Activated CD8-positive, alpha-beta memory T cell treated with anti-CD3 and anti-CD28 coated beads for 4 hours (primary cell): ENCODE measurements around the gene TMEM167A.
"Not testable (repeated sequence)": the region's sequence is repeated elsewhere in the genome, so short reads cannot be mapped to it uniquely, and the experiment has no call there.

Experiments
- DNase-seq, 2 donors: peaks; one replicate each; pipeline ENCODE4 v3.0.0-alpha.2; 2020; ENCODE audit warnings: low read depth in 2 of 2

Gene TMEM167A

GRCh38 chr5:83090169-83090568 is 13.0 kb upstream of the TMEM167A start:
- DNase-seq = no peak

GRCh38 chr5:83085106-83085505 is 7.9 kb upstream of the TMEM167A start:
- DNase-seq = no peak

DNA sequence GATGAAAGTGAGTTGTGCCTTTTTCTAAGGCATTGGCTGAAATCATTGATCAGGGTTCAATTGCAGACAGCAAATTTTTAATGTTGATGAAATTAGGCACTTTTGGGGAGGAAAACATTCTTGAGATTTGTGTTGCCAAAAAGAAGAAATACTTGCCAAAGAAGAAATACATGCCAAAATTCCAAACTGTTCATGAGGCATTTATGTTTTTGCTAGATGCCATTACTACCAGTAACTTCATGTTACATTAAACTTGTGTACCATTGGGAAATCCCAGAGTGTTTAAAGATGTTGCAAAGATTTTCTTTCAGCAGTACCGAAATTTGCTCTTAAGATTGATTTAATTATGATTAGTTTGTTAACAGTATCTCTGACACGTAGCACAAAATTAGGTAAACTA is 7.1 kb upstream of the TMEM167A start:
- DNase-seq = no peak

GRCh38 chr5:83082750-83083149 is 5.6 kb upstream of the TMEM167A start:
- DNase-seq = no peak

DNA sequence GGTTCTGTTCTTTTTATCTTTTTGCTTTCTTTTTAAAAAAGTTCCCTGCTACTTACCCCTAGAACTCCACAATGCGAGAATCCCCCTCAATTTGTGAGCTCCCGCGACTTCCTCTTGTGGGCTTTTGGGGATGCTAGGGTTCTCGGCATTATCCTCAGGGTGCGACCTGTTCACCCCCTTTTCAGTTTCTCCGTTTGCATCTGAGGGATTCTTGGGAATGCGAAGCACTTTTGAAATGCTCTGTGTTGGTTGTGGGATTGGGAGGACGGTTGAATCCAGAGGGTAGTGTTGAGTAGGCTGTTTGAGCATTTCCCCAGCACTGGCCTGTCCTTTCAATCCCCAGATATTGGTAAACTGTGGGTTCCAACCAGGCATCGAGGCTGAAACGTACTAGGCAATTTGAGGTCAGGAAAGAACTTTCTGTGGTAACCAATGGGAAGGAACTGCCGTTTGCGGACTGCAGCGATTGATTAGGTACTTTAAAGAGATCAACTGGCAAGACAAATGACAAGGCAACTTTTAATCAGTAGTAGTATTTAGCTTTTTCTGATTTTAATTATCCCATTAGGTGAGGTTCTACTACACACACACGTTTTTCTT is 568 bp upstream of the TMEM167A start:
- DNase-seq = no peak

GRCh38 chr5:83072966-83073365 is 4.2 kb downstream of the TMEM167A start:
- no peak for DNase-seq

- no peak for DNase-seq
Observed at GRCh38 chr5:83071286-83072051, 5.7 kb downstream of the TMEM167A start.

DNA sequence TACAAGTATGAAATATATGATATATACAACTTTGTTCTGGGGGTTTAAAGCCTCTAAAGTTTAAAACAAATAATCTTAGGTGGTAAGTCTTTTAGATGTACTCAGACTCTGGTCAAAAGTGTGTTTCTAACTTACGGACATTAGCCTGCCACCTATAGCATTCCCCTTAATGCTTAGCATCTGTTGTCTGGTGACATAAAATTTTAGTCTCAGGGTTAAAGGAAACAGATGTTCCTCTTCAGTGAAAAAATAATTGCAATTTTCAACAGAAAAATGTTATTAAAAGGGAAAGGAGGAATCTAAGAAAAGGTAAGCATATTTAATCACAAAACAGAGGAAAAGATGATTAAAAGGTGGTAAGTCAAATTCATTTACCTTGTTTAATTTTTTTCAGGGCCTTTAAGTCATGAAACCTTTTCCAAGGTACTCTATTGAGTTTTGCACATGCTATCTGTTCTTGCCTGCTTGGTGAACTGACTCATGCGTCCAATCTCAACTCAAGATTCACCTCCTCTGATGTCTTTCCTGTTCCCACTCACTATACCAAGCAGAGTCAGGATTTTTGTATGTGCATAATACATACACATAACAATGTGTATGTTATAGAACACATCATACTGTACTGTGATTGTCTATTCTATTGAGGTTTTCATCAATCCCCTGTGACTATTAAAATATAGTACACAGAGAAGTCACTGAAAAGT is 7.9 kb downstream of the TMEM167A start:
- DNase-seq = no peak

DNA sequence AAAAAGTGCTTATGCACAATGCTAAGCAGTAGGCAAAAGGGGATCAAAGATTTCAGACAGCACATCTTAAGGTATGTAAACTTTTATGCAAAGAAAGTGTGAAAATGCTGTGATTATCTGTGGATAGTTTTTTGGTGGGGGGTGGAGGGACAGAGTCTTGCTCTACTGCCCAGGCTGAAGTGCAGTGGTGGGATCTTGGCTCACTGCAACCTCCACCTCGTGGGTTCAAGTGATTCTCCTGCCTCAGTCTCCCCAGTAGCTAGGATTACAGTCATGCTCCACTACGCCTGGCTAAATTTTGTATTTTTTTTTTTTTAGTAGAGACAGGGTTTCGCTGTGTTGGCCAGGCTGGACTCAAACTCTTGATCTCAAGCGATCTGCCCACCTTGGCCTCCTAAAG is 9.8 kb downstream of the TMEM167A start:
- not testable (repeated sequence) for DNase-seq

DNA sequence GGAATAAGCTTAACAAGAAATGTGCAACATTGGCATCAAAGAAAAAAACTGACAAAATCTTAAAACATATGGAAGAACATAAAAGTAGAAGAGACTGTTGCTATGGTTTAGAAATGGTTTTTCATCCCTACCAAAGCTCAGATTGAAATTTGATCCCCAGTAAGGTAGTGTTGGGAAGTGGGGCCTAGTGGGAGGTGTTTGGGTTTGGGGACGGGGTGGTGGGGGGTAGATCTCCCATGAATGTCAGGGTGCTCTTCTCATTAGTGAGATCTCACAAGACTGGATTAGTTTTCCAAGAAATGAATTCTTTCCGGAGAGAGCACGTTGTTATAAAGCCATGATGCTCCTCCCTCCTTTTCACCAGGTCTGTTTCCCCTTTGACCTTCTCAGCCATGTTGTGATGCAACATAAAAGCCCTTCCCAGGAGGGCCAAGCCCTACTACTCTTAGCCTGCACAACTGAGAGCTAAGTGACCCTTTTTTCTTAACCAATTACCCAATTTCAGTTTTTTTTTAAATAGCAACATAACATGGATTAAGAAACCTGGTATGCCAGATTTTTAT is 10.6 kb downstream of the TMEM167A start:
- DNase-seq = no peak

- no peak for DNase-seq
Observed at GRCh38 chr5:83059341-83059740, 17.9 kb downstream of the TMEM167A start.

DNA sequence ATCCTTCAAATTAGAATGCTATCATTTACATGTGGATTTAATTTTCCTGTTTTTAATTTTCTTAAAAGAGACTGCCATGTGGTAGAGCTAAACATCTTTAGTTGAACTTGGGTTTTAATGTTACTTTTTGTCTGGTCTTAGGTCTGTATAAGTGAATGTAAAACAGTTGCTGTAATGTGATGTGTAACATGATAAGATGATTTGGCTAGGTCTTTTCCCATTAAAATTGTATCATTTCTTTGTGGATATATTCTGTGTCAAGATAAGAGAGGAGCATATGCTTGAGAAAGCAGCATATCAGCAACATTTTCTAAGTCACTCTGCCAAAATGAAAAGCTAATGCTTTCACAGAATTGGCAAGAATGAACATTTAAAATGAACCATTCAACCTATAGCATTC is 18.5 kb downstream of the TMEM167A start:
- no peak for DNase-seq

DNA sequence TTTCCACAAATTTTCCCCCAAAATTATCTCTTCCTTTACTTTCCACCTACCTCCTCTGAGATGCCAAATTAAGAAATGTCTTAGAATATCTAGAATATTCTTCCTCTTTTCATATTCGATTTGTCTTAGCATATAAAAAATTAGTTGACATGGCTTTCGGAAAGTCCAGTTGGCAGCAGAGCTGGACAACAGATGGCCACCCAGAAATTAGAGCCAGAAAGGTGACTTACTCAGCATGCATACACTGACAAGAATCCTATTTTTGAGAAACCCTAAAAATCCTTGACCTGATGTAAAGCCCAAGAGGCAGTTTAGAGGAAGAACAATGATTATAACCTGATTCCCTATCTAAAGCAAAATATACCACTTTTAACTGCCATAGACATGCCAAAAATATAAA is 22.0 kb downstream of the TMEM167A start:
- no peak for DNase-seq

GRCh38 chr5:83050723-83051340 is 26.4 kb downstream of the TMEM167A start:
- DNase-seq = no peak

- no peak for DNase-seq
Observed at GRCh38 chr5:83049370-83049885, 27.8 kb downstream of the TMEM167A start.

- no peak for DNase-seq
Observed at GRCh38 chr5:83048811-83049210, 28.4 kb downstream of the TMEM167A start.

- no peak for DNase-seq
Observed at GRCh38 chr5:83048277-83048676, 28.9 kb downstream of the TMEM167A start.

GRCh38 chr5:83044926-83045325 is 32.3 kb downstream of the TMEM167A start:
- DNase-seq = no peak

- no peak for DNase-seq
Observed at GRCh38 chr5:83042507-83042906, 34.7 kb downstream of the TMEM167A start.

DNA sequence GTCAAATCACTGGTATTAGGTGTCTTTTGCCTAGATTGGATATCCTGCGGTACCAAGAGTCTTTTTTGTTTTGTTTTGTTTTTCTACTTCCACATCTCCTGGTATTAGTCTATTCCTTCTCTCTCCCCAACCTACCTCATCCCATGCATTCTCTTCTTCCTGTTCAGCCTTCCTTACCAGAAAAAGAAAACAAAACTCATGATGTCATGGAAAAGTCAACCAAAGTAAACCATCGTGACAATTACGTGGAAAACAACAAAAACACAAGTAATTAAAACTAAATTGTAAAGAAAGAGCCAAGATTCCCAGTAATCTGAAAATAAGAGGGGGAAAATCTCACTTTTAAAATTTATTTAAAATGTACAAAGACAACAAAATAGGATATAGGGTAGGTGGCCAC is 38.3 kb downstream of the TMEM167A start:
- DNase-seq = no peak

GRCh38 chr5:83036991-83037575 is 40.1 kb downstream of the TMEM167A start:
- DNase-seq = no peak
